HG02943 (cell line): ENCODE results near the gene MAPK7.

ENCODE experiments used
- ATAC-seq: cut with Tn5 transposase; IDR thresholded peaks from one replicate; pipeline ENCODE4 v1.9.1; 2021; ENCODE audit warnings: mild to moderate bottlenecking, low read depth, moderate library complexity; ENCODE audit not compliant: unreplicated experiment

MAPK7 gene

GRCh38 chr17:19377602-19378415 is 489 bp upstream of the MAPK7 start:
- peak; percentile 86 for ATAC-seq

- no peak for ATAC-seq
Observed at GRCh38 chr17:19379361-19380065, 1.2 kb downstream of the MAPK7 start.

- ATAC-seq, result no peak
Observed at GRCh38 chr17:19380481-19381301, 2.4 kb downstream of the MAPK7 start.

GRCh38 chr17:19381361-19381740 is 3.1 kb downstream of the MAPK7 start:
- no peak for ATAC-seq

- ATAC-seq, result no peak
Observed at GRCh38 chr17:19381741-19382444, 3.6 kb downstream of the MAPK7 start.

- ATAC-seq, result no peak
Observed at GRCh38 chr17:19382531-19383444, 4.5 kb downstream of the MAPK7 start.

- ATAC-seq, result no peak
Observed at GRCh38 chr17:19383681-19384470, 5.6 kb downstream of the MAPK7 start.

- ATAC-seq, result no peak
Observed at GRCh38 chr17:19384723-19385391, 6.6 kb downstream of the MAPK7 start.

GRCh38 chr17:19385521-19385983 is 7.3 kb downstream of the MAPK7 start:
- no peak for ATAC-seq

GRCh38 chr17:19386051-19386929 is 8.0 kb downstream of the MAPK7 start:
- ATAC-seq, result no peak

GRCh38 chr17:19386974-19387920 is 8.9 kb downstream of the MAPK7 start, which contains the start of gene MFAP4:
TSS of gene MFAP4 (minus strand) at chr17:19387190. CDS start at chr17:19387155, 35 bp downstream.
- no peak for ATAC-seq

GRCh38 chr17:19387921-19388521 is 9.7 kb downstream of the MAPK7 start:
- ATAC-seq, result no peak

- ATAC-seq, result no peak
Observed at GRCh38 chr17:19388791-19389785, 10.8 kb downstream of the MAPK7 start.

- no peak for ATAC-seq
Observed at GRCh38 chr17:19390951-19391350, 12.7 kb downstream of the MAPK7 start.
